ENCODE data around the gene RESP18.
"Not testable (repeated sequence)": the region's sequence is repeated elsewhere in the genome, so short reads cannot be mapped to it uniquely, and the experiment has no call there.

RESP18 gene

GRCh38 chr2:219325657-219326315 lies 6.8 kb downstream of the RESP18 start:
- no peak for DNase-seq (ENCODE audit: low read depth in 2 of 2)

GRCh38 chr2:219325136-219325535 lies 7.4 kb downstream of the RESP18 start:
- no peak for DNase-seq (ENCODE audit: low read depth in 2 of 2)

- no peak for DNase-seq (ENCODE audit: low read depth in 2 of 2)
Observed at GRCh38 chr2:219323434-219323833, 9.1 kb downstream of the RESP18 start.

GRCh38 chr2:219314804-219315468 lies 17.6 kb downstream of the RESP18 start:
- no peak for DNase-seq (ENCODE audit: low read depth in 2 of 2)

GRCh38 chr2:219312683-219313263 lies 19.8 kb downstream of the RESP18 start:
- not testable (repeated sequence) for DNase-seq (ENCODE audit: low read depth in 2 of 2)

GRCh38 chr2:219309278-219309677 lies 23.3 kb downstream of the RESP18 start, which contains the start of gene PTPRN:
TSS of gene PTPRN (minus strand) at chr2:219309401. CDS start at chr2:219309332, 69 bp downstream.
- DNase-seq (ENCODE audit: low read depth in 2 of 2) = no peak

- peak; percentile 56 to 61 for DNase-seq (ENCODE audit: low read depth in 2 of 2)
Observed at GRCh38 chr2:219308142-219309101, 24.1 kb downstream of the RESP18 start.

GRCh38 chr2:219306047-219306446 lies 26.5 kb downstream of the RESP18 start:
- DNase-seq (ENCODE audit: low read depth in 2 of 2) = no peak

GRCh38 chr2:219304223-219304622 lies 28.3 kb downstream of the RESP18 start:
- DNase-seq (ENCODE audit: low read depth in 2 of 2) = no peak

GRCh38 chr2:219302412-219302968 lies 30.1 kb downstream of the RESP18 start:
- DNase-seq (ENCODE audit: low read depth in 2 of 2) = no peak

GRCh38 chr2:219300022-219300421 lies 32.5 kb downstream of the RESP18 start:
- DNase-seq (ENCODE audit: low read depth in 2 of 2) = no peak

GRCh38 chr2:219299372-219299760 lies 33.2 kb downstream of the RESP18 start:
- no peak for DNase-seq (ENCODE audit: low read depth in 2 of 2)

- peak; percentile 79 to 88 for DNase-seq (ENCODE audit: low read depth in 2 of 2)
Observed at GRCh38 chr2:219298759-219299371, 33.7 kb downstream of the RESP18 start.

GRCh38 chr2:219297766-219298456 lies 34.6 kb downstream of the RESP18 start:
- no peak for DNase-seq (ENCODE audit: low read depth in 2 of 2)

- DNase-seq (ENCODE audit: low read depth in 2 of 2) = no peak
Observed at GRCh38 chr2:219296631-219297391, 35.7 kb downstream of the RESP18 start.

- DNase-seq (ENCODE audit: low read depth in 2 of 2) = no peak
Observed at GRCh38 chr2:219296142-219296541, 36.4 kb downstream of the RESP18 start.

- peak; percentile 82 to 84 for DNase-seq (ENCODE audit: low read depth in 2 of 2)
Observed at GRCh38 chr2:219294356-219295351, 37.9 kb downstream of the RESP18 start.

- DNase-seq (ENCODE audit: low read depth in 2 of 2) = no peak
Observed at GRCh38 chr2:219293736-219294231, 38.8 kb downstream of the RESP18 start.
